ENCODE results near the gene OS9.
A peak's percentile ranks its signal among the peaks of the same experiment; 100 is the strongest.

OS9 gene

GRCh38 chr12:57737467-57738460 lies 43.8 kb downstream of the OS9 start:
- no peak for DNase-seq

DNA sequence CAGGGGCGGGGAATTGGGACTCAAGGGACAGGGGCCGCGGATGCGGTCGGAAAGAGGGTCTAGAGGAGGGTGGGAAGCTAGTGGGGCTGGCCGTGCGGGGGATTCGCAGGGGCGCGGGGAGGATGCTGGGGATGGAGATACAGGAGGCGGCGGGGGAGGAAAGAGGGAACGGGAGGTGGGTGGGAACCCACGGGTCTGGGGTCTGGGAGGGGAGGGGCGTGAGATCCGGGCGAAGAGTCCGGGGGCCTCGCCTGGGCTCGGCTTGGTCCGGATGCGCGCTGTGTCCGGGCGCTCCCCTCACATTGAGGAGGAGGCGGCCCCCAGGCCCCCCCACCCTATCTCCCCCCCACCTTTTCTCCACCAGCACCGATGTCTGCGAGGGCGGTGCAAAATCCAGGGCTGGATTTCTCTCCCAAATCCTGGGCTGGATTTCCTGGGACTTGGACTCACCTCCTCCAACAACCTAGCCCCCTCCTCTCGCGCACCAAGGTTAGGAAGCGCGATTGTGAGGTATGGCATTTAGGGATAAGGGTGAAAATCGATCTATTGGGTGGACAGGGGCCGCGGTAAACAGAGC lies 44.8 kb downstream of the OS9 start, which contains the start of gene AGAP2:
TSS of gene AGAP2 (minus strand) at position 82 of the 577 bp plus-strand sequence. CDS start 496 bp downstream, outside the sequence.
- DNase-seq: no peak

- DNase-seq: no peak
These were observed 45.5 kb downstream of the OS9 start for GRCh38 chr12:57739387-57739786.

GRCh38 chr12:57739914-57740538 lies 46.1 kb downstream of the OS9 start:
- no peak for DNase-seq

GRCh38 chr12:57740656-57741412 lies 46.9 kb downstream of the OS9 start:
- DNase-seq: no peak

DNA sequence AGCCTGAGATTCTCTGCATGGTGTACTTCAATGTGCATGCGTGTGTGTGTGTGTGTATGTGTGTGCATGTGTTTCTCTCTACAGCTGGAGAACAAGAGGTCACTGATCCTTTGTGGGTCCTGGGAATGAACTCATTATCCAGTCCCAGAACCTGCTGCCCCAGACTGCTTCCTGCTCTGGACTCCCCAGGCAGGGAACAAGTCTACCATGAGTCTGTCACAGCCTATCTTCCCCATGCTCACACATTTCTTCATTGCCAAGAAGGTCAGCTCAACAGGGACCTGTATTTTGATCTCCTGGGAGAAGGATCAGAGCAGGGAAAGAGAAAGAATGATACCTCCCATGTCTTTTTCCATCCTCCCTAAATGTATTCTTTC lies 47.5 kb downstream of the OS9 start:
- no peak for DNase-seq

- no peak for DNase-seq
These were observed 48.2 kb downstream of the OS9 start for GRCh38 chr12:57741844-57742738.

DNA sequence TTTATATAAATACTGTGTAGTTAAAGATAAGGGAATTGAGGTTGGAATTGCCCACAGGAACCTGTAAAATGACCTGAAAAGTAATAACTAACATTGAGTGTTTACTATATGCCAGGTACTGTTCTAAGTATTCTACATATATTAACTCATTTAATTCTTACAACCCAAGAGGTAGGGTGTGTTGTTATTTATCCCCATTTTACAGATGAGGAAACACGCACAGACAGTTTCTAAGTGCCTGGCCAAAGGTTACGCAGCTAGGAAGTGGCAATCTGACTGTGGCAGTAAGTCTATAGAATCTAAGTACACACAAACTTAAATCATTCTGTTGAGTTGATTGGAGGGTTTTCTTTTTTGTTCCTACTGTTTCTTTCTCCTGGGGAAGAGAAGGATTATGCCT lies 49.8 kb downstream of the OS9 start:
- DNase-seq: no peak

DNA sequence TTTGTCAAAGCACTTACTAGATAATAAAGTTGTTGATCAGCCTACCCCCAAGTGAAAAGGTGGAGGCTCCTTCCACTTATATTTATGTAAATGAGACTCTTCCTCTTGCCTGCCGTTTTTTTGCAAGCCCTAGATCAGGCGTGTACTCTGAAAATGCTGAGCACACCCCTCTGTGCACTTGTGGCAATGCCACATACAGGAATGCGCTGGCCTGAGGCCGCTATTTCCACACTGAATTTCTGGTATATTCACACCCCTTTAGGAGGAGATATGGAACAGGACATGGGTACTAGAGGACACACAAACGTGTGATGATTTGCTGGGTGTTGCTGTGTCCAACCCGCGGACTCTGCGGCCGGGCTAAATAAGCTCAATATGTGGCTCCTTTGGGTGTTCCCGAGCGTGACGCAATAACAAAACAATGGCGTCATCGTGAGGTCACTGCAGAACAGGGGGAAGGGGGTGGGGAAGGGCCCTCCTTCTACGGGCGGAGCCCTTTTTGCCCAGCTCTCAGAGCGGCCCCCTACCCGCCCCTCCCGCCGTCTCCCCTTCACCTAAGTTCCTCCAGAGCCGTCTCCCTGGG lies 50.4 kb downstream of the OS9 start:
- DNase-seq: peak; percentile 88

GRCh38 chr12:57744777-57745484 lies 51.0 kb downstream of the OS9 start, which contains the start of gene TSPAN31:
Gene TSPAN31 (plus strand): TSS chr12:57745039. CDS start chr12:57745155, 116 bp downstream.
- DNase-seq: peak; percentile 98

DNA sequence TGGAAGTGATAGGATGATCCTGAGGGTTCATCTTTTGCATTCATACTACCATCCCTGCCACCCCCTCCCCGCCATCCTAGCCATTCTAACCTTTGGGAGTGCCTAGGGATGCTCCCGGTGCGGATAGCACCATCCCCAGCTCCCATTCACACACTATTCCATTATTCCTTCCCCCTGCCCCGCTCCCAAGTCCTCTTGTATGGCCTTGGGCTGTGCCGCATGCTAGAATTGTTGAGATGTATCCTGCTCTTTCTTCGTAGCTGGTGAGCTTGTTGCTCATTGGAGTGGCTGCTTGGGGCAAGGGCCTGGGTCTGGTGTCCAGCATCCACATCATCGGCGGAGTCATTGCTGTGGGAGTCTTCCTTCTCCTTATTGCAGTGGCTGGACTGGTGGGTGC lies 51.6 kb downstream of the OS9 start:
- DNase-seq: no peak

DNA sequence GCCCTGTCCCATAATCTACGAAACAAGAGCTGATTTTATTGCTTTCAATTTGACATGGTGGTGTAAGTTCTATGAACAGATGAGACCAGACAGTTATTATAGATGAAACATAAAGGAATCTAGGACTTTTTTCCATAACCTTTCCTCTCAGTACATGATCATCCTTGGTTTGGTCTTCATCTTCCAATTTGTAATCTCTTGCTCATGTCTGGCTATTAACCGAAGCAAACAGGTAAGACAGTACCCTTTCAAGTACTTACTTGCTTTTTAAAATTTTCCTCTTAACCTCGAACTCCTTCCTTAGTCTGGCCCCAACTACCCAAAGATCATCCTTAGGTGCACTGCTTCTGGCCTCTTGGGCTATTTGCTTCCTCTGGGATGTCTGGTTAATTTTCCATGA lies 52.1 kb downstream of the OS9 start:
- no peak for DNase-seq

GRCh38 chr12:57749061-57749460 lies 55.1 kb downstream of the OS9 start:
- no peak for DNase-seq

- DNase-seq: no peak
These were observed 56.9 kb downstream of the OS9 start for GRCh38 chr12:57750561-57751431.

- no peak for DNase-seq
These were observed 57.5 kb downstream of the OS9 start for GRCh38 chr12:57751432-57751787.

DNA sequence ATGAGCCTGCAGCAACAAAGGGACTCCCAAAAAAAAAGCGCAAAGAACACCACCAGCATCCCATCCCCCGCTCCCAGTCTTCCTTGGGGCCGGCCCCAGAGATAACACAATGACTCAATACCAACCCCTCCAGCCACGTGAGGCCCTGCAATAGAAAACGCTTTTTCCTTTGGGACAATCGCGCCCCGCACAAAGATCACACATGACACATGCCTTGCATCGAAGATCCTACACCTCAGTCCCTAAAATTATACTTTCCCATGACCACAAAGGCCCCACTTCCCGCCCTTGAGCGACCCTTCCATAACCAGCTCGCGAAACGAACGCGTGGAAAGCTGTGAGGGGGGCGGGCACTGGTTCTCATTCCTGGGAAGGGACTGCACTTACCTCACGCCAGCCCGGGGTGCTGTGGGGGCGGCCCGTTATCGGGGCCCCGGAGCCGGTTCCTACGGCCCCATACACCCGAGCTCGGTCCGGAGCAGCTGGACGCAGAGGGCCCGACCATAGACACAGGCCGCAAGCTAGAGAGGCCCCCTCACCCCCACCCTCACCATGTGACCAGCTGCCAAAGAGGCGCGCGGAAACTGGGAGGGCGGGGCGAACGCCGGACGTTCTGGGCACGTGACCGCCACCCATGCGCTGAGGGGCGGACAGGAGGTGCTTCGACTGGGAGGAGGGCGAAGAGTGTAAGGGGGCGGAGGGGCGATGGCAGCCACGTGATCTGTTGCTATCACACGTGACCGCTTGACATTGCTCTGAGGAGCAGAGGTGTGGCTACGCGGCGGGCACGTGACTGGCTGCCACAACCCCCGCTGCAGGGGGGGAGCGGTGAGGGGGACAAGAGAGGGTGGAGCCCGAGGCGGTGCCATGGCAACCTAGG lies 58.1 kb downstream of the OS9 start, which contains the start of gene CDK4:
TSS of gene CDK4 (minus strand) at position 523 of the 880 bp plus-strand sequence. CDS start 593 bp downstream, outside the sequence.
- peak; percentile 100 for DNase-seq

DNA sequence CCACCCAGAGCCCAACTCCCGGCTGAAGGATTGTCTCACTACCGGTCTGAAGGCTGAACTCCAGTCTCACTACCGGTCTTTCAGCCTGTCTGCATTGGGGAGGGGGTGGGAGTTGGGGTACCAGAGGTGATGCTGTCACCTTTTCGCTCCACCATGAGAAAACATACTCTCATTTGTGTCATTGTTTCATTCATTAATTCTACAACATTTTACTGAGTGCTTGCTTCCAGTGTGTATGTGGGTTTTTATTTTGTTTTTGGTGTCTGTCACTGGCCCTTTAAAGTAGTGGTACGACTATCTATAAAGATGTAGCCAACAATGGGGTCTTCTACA lies 58.7 kb downstream of the OS9 start:
- DNase-seq: no peak

DNA sequence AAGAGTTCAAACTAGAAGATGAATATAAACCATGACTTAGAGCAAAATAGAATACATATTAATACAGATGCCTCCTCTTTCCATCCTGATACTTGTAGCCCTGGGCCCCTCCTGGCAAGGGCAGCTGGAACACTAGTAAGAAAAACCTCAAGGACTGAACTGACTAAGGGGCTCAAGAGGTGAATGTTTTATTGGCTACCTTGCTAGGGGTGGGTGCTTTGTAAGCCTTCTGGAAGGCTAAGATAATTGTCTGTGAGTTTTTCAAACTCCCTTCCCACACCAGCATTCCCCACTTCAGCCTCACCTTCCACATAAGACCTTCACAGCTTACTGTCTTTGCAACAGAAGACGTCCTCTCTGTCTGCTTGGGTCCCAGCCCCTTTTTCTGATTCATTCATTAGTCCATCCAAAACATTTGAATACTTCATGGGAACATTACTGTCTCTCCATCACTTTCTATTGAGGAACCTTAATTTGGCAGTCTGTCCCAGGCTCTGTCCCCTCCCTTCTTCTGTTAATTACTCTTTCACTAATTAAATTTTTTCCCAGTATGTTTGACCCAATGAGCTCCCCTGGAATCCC lies 59.9 kb downstream of the OS9 start:
- no peak for DNase-seq
